H1 (cell line): ENCODE results near the gene POLH. TPM values are rescaled to one million over a fixed set of nuclear protein-coding genes. Genes with fewer than 3 reads are reported as not detected.

Experiments used
- CHD7 ChIP-seq: fragments of 300-600 bp; sonication (generic); IDR thresholded peaks from 2 replicates; pipeline ENCODE4 v1.7.1; 2012; ENCODE audit warnings: low read length, moderate library complexity, mild to moderate bottlenecking, inconsistent platforms; ENCODE audit not compliant: insufficient replicate concordance
- polyA plus RNA-seq, 7 experiments: library from polyadenylated mRNA; depleted of rRNA in 3 of 7; stranded (reverse) in 5 of 7; unstranded in 2 of 7; fragments of >200 nt in 5 of 7; fragments of 200-250 nt in 2 of 7; gene quantifications; 1 replicate in 5 of 7; 2 replicates in 1 of 7; 4 replicates in 1 of 7; pipeline versions ENCODE4 v1.2.1 to v1.2.3, GENCODE V29; 2011 to 2013; ENCODE audit warnings: missing spikeins in 2 of 7, mixed read lengths in 2 of 7
- total RNA-seq: library from RNA; stranded (reverse); fragmentation: NEBNext Ultra II Directional; extraction: Animal tissue kit (Norgen Biotek cat#: 25700); gene quantifications from 2 replicates; pipeline ENCODE4 v1.2.1, GENCODE V29; 2021

The POLH gene
- total and polyA plus RNA-seq, 2 of the 8 experiments (the other 6 are each of a cell fraction or from before 2014, with no cell fraction given): 5.8 to 12.4 TPM

- TF ChIP-seq CHD7: no peak
These were observed 32.8 kb downstream of the POLH start (continued) for GRCh38 chr6:43608807-43609206.
